ENCODE measurements around the gene DCAF11.

The DCAF11 gene

GRCh38 chr14:24079491-24080141 lies 35.0 kb upstream of the DCAF11 start:
- DNase-seq = no peak

GRCh38 chr14:24080142-24080530 lies 34.4 kb upstream of the DCAF11 start:
- DNase-seq = no peak

GRCh38 chr14:24080888-24081738 lies 33.5 kb upstream of the DCAF11 start:
- peak; percentile 18 for DNase-seq

- DNase-seq = no peak
Observed at GRCh38 chr14:24081739-24082211, 32.8 kb upstream of the DCAF11 start.

GRCh38 chr14:24082411-24083080 lies 32.0 kb upstream of the DCAF11 start:
- DNase-seq = no peak

GRCh38 chr14:24083462-24083861 lies 31.1 kb upstream of the DCAF11 start:
- DNase-seq = no peak

- no peak for DNase-seq
Observed at GRCh38 chr14:24084440-24084839, 30.1 kb upstream of the DCAF11 start.

GRCh38 chr14:24085215-24085614 lies 29.4 kb upstream of the DCAF11 start:
- DNase-seq = no peak

- DNase-seq = no peak
Observed at GRCh38 chr14:24086193-24086955, 28.2 kb upstream of the DCAF11 start.

GRCh38 chr14:24087004-24087403 lies 27.6 kb upstream of the DCAF11 start:
- no peak for DNase-seq

- no peak for DNase-seq
Observed at GRCh38 chr14:24088095-24088494, 26.5 kb upstream of the DCAF11 start.

- DNase-seq = no peak
Observed at GRCh38 chr14:24089890-24090289, 24.7 kb upstream of the DCAF11 start.

- DNase-seq = no peak
Observed at GRCh38 chr14:24092110-24092504, 22.5 kb upstream of the DCAF11 start.

GRCh38 chr14:24092505-24093206 lies 21.9 kb upstream of the DCAF11 start:
- no peak for DNase-seq

GRCh38 chr14:24093207-24093900 lies 21.2 kb upstream of the DCAF11 start:
- no peak for DNase-seq

GRCh38 chr14:24093901-24094840 lies 20.4 kb upstream of the DCAF11 start, which contains the start of gene PCK2:
PCK2 (plus strand) TSS chr14:24094311; CDS start chr14:24094406, 95 bp downstream.
- DNase-seq = peak; percentile 82

GRCh38 chr14:24094841-24095270 lies 19.7 kb upstream of the DCAF11 start:
- no peak for DNase-seq

GRCh38 chr14:24095271-24096068 lies 19.1 kb upstream of the DCAF11 start:
- DNase-seq = no peak

GRCh38 chr14:24096545-24097181 lies 17.9 kb upstream of the DCAF11 start:
- DNase-seq = no peak
